OCI-LY1 (cell line): ENCODE measurements around the gene UBTD1.

Source experiments
- EZH2 ChIP-seq: fragments of 200-600 bp; sonication (generic), shearing (Covaris generic); IDR thresholded peaks from 2 replicates; pipeline ENCODE4 v1.8.0; 2017; ENCODE audit warnings: borderline replicate concordance, mixed run types, mild to moderate bottlenecking, antibody characterized with exemption, low read length, moderate library complexity, mixed read lengths
- TF ChIP-seq, protein P1 (sequence below): fragments of 200-600 bp; sonication (generic), shearing (Covaris generic); IDR thresholded peaks from 2 replicates; pipeline ENCODE4 v1.5.1; 2017; ENCODE audit warnings: mild to moderate bottlenecking, antibody characterized with exemption, low read length, moderate library complexity, mixed read lengths

DNA sequence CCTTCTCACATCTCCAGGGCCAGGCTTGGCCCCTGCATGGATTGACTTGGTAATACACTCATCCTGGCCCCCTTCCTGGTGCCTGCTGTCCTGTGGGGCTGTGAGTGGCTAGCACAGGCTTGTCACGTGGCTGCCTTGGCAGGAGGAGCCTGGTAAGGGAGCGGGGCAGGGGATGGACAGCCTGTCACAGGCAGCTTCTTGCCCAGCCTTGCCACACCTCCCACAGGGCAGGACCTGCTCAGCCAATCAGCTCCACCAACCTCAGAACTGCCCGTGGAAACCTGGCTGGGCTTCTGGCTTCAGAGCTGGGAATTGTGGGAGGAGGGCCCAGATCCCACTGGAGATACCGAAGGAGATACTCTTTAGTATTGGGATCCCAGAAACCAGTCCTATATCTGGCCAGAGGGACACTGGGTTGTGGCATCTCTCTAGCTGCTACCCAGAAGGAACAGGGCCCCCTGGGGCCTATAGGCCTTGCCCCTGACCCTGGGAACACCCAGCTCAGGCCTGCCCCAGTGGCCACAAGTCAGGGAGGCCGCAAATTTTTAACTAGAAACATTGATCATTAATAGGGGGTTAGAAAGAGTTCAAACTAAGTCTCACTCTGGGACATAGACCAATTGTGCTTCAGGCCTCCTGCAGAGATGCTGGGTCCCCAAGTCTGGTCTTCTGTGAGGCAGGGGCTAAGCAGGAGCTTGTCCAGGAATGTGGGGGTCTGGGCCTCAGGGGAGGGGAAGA, 85.5 kb downstream of the UBTD1 start, which contains the start of gene HOGA1:
- TF ChIP-seq, protein P1, sequence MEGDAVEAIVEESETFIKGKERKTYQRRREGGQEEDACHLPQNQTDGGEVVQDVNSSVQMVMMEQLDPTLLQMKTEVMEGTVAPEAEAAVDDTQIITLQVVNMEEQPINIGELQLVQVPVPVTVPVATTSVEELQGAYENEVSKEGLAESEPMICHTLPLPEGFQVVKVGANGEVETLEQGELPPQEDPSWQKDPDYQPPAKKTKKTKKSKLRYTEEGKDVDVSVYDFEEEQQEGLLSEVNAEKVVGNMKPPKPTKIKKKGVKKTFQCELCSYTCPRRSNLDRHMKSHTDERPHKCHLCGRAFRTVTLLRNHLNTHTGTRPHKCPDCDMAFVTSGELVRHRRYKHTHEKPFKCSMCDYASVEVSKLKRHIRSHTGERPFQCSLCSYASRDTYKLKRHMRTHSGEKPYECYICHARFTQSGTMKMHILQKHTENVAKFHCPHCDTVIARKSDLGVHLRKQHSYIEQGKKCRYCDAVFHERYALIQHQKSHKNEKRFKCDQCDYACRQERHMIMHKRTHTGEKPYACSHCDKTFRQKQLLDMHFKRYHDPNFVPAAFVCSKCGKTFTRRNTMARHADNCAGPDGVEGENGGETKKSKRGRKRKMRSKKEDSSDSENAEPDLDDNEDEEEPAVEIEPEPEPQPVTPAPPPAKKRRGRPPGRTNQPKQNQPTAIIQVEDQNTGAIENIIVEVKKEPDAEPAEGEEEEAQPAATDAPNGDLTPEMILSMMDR: no peak
- no peak for TF ChIP-seq EZH2
